Hindlimb muscle (tissue), 1 donor: Measurements from ENCODE around the gene PALS2. TPM values are rescaled to one million over a fixed set of nuclear protein-coding genes. Genes with fewer than 3 reads are reported as not detected.

Experiments used
- DNase-seq: peaks from one replicate; pipeline ENCODE4 v3.0.0-alpha.2; 2013
- polyA plus RNA-seq: library from polyadenylated mRNA; unstranded; fragments of 120-200 nt; gene quantifications from one replicate; pipeline ENCODE4 v1.2.1, GENCODE V29; 2013; ENCODE audit not compliant: insufficient read length

Gene PALS2
- 4.3 TPM for polyA plus RNA-seq

GRCh38 chr7:24572997-24573553 lies at the start of gene PALS2:
PALS2 (plus strand) TSS chr7:24573452; CDS start chr7:24623668, 50,216 bp downstream.
- DNase-seq = peak; percentile 78

- no peak for DNase-seq
Measured at GRCh38 chr7:24531255-24531654, 42.0 kb upstream of the PALS2 start.

- DNase-seq = no peak
Measured at GRCh38 chr7:24536682-24537081, 36.6 kb upstream of the PALS2 start.

- DNase-seq = no peak
Measured at GRCh38 chr7:24540956-24541355, 32.3 kb upstream of the PALS2 start.

GRCh38 chr7:24545215-24545614 lies 28.0 kb upstream of the PALS2 start:
- no peak for DNase-seq

GRCh38 chr7:24548390-24548789 lies 24.9 kb upstream of the PALS2 start:
- no peak for DNase-seq

- DNase-seq = no peak
Measured at GRCh38 chr7:24549991-24550390, 23.3 kb upstream of the PALS2 start.

- DNase-seq = no peak
Measured at GRCh38 chr7:24555184-24555583, 18.1 kb upstream of the PALS2 start.

- no peak for DNase-seq
Measured at GRCh38 chr7:24555719-24556118, 17.5 kb upstream of the PALS2 start.

- DNase-seq = no peak
Measured at GRCh38 chr7:24560772-24561171, 12.5 kb upstream of the PALS2 start.

- DNase-seq = no peak
Measured at GRCh38 chr7:24566274-24566673, 7.0 kb upstream of the PALS2 start.

- DNase-seq = no peak
Measured at GRCh38 chr7:24570983-24571382, 2.3 kb upstream of the PALS2 start.

GRCh38 chr7:24572016-24572392 lies 1.2 kb upstream of the PALS2 start:
- no peak for DNase-seq

- no peak for DNase-seq
Measured at GRCh38 chr7:24572393-24572996, 757 bp upstream of the PALS2 start.

- DNase-seq = peak; percentile 34
Measured at GRCh38 chr7:24573554-24574338, 494 bp downstream of the PALS2 start.

- no peak for DNase-seq
Measured at GRCh38 chr7:24574386-24574785, 1.1 kb downstream of the PALS2 start.

GRCh38 chr7:24574950-24575349 lies 1.7 kb downstream of the PALS2 start:
- DNase-seq = no peak

- DNase-seq = peak; percentile 63
Measured at GRCh38 chr7:24576171-24577025, 3.1 kb downstream of the PALS2 start.

GRCh38 chr7:24578052-24578451 lies 4.8 kb downstream of the PALS2 start:
- DNase-seq = no peak

- DNase-seq = no peak
Measured at GRCh38 chr7:24580283-24580946, 7.2 kb downstream of the PALS2 start.

- no peak for DNase-seq
Measured at GRCh38 chr7:24582166-24582565, 8.9 kb downstream of the PALS2 start.

- DNase-seq = no peak
Measured at GRCh38 chr7:24587853-24588252, 14.6 kb downstream of the PALS2 start.
